Adrenal gland (tissue), 5 donors: ENCODE measurements around the gene PXN.

Experiments
- CTCF ChIP-seq, 6 experiments: fragments of 450-650 bp in 4 of 6; fragments of 200-600 bp in 2 of 6; sonication (generic) in 1 of 6; IDR thresholded peaks; 1 replicate in 5 of 6; 2 replicates in 1 of 6; pipeline versions ENCODE4 v1.5.1 to v1.8.0; 2016 to 2021; ENCODE audit warnings: antibody characterized with exemption in 6 of 6, mild to moderate bottlenecking in 2 of 6, moderate library complexity in 1 of 6
- POLR2A ChIP-seq, 2 donors: fragments of 450-650 bp; IDR thresholded peaks; one replicate each; pipeline ENCODE4 v1.6.1; 2017; ENCODE audit warnings: antibody characterized with exemption in 2 of 2, mild to moderate bottlenecking in 2 of 2, moderate library complexity in 1 of 2
- donor health status: DM: no; HTN: no; CAD: no.

DNA sequence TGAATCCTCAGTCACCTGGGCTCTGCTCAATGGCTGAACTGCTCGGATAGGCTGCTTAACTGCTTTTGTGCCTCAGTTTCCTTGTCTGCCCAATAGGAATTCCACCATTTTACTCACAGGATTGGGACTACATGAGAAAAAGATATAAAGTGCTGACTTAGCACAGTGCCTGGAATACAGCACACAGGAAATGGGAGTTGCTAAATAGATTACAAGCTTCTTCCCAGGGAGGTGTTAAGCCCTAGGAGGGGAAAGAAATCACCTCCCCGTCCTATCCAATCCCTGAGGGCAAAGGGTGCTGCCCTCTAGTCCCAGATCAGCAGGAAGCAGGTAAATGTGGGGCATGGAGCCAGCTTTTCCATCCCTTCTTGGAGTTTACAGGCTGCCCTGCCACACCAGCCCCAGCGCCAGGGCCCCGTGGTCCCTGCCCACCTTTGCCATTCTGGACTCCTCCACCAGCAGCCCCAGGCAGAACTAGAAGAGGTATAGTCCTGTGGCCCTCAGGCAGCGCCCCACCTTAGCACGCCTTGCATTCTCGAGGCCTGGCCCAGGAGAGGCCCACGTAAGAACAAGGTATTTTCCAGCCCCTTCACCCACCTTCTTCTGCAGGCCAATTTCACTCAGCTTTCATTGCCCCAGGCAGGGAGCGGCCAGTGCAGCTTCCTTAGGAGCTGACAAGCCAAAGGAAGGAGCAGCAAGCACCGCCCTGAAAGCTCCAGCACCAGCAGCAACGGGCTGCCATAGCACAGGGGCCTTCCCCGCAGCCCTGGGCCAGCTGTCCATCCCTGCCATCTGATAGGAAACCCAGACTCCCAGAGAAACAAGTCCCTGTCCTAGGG is 35.8 kb downstream of the PXN start:
- TF ChIP-seq CTCF (IDR thresholded peaks at IDR 0.05) (no peak), POLR2A (IDR thresholded peaks at IDR 0.05) (no peak)
